Neural progenitor cell (in vitro differentiated cells): ENCODE data around the gene GLG1. TPM values are rescaled to one million over a fixed set of nuclear protein-coding genes. Genes with fewer than 3 reads are reported as not detected.

Source experiments
- DNase-seq: peaks from one replicate; pipeline ENCODE4 v3.0.0-alpha.2; 2016; ENCODE audit warnings: low spot score
- H2AFZ ChIP-seq: fragments of 200-600 bp; sonication (generic); replicated peaks from 2 replicates; pipeline ENCODE4 v1.6.1; 2016; ENCODE audit warnings: antibody characterized with exemption
- H3F3A ChIP-seq: fragments of 200-600 bp; sonication (generic); 2 replicates; pipeline ENCODE4 v1.6.1; 2016; ENCODE audit warnings: antibody characterized with exemption, low read depth
- H3K27ac ChIP-seq: fragments of 200-600 bp; sonication (generic); 2 replicates; pipeline ENCODE4 v1.5.1; 2016; ENCODE audit warnings: mild to moderate bottlenecking
- H3K27me3 ChIP-seq: fragments of 200-600 bp; sonication (generic); 2 replicates; pipeline ENCODE4 v1.6.1; 2016; ENCODE audit warnings: mild to moderate bottlenecking, moderate library complexity
- H3K36me3 ChIP-seq: fragments of 200-600 bp; sonication (generic); 2 replicates; pipeline ENCODE4 v1.5.1; 2016
- H3K4me1 ChIP-seq: fragments of 200-600 bp; sonication (generic); 2 replicates; pipeline ENCODE4 v1.6.1; 2016; ENCODE audit warnings: mixed run types
- H3K4me2 ChIP-seq: fragments of 200-600 bp; sonication (generic); 2 replicates; pipeline ENCODE4 v1.6.1; 2016
- H3K4me3 ChIP-seq: fragments of 200-600 bp; sonication (generic); 2 replicates; pipeline ENCODE4 v1.5.1; 2016
- H3K79me2 ChIP-seq: fragments of 200-600 bp; sonication (generic); 2 replicates; pipeline ENCODE4 v1.6.1; 2016; ENCODE audit warnings: low read depth
- H3K9ac ChIP-seq: fragments of 200-600 bp; sonication (generic); 2 replicates; pipeline ENCODE4 v1.6.1; 2016
- H3K9me3 ChIP-seq: fragments of 200-600 bp; sonication (generic); 2 replicates; pipeline ENCODE4 v1.5.1; 2016; ENCODE audit warnings: low read depth
- H4K20me1 ChIP-seq: fragments of 200-600 bp; sonication (generic); 2 replicates; pipeline ENCODE4 v1.6.1; 2016; ENCODE audit warnings: low read depth
- H3K27ac Mint-ChIP-seq: 3 replicates; pipeline ENCODE4 v1.8.0; 2021; ENCODE audit warnings: mixed read lengths
- H3K27me3 Mint-ChIP-seq: 2 replicates; pipeline ENCODE4 v1.8.0; 2022; ENCODE audit warnings: low read depth, mild to moderate bottlenecking, inconsistent platforms, moderate library complexity, mixed read lengths; ENCODE audit not compliant: insufficient read depth
- H3K36me3 Mint-ChIP-seq: 3 replicates; pipeline ENCODE4 v1.8.0; 2021; ENCODE audit warnings: mixed read lengths
- H3K4me1 Mint-ChIP-seq: 3 replicates; pipeline ENCODE4 v1.8.0; 2021; ENCODE audit warnings: mixed read lengths
- H3K4me3 Mint-ChIP-seq: 3 replicates; pipeline ENCODE4 v1.8.0; 2021; ENCODE audit warnings: mild to moderate bottlenecking, moderate library complexity, mixed read lengths
- H3K9me3 Mint-ChIP-seq: 3 replicates; pipeline ENCODE4 v1.8.0; 2020; ENCODE audit warnings: mixed read lengths
- CTCF ChIP-seq: fragments of 200-600 bp; sonication (generic); IDR thresholded peaks from 2 replicates; pipeline ENCODE4 v1.5.1; 2017; ENCODE audit warnings: antibody characterized with exemption, mild to moderate bottlenecking
- EZH2 ChIP-seq: fragments of 200-600 bp; sonication (generic); IDR thresholded peaks from 2 replicates; pipeline ENCODE4 v1.6.1; 2017; ENCODE audit warnings: antibody characterized with exemption, mild to moderate bottlenecking, moderate library complexity
- EZH2phosphoT487 ChIP-seq: fragments of 200-600 bp; sonication (generic); IDR thresholded peaks from 2 replicates; pipeline ENCODE4 v1.6.1; 2017; ENCODE audit warnings: antibody characterized with exemption
- total RNA-seq: library from RNA; depleted of rRNA; stranded (reverse); fragments of >200 nt; gene quantifications from 2 replicates; pipeline ENCODE4 v1.2.3, GENCODE V29; 2015; ENCODE audit warnings: low replicate concordance

GLG1 gene
- total RNA-seq, 1 donor from 2014 or later = 117 TPM

GRCh38 chr16:74605332-74605731, 1.6 kb downstream of the GLG1 start:
- no peak for TF ChIP-seq EZH2
- no peak for TF ChIP-seq EZH2phosphoT487
- TF ChIP-seq CTCF = no peak
- H2AFZ ChIP-seq = no peak overlapping the region
- H3K36me3 Mint-ChIP-seq = peaks cover 10% of the 10 kb centered on the region
- H3K79me2 ChIP-seq = peaks cover 65% of the 10 kb centered on the region
- H3K9ac ChIP-seq = peak overlapping the region; percentile 19
- peaks cover 35% of the 10 kb centered on the region for H3K4me1 Mint-ChIP-seq
- no peaks in the 10 kb centered on the region for H3K9me3 ChIP-seq
- peaks cover 2% of the 10 kb centered on the region for H3K9me3 Mint-ChIP-seq
- no peak for DNase-seq
- H3K27me3 ChIP-seq = no peaks in the 10 kb centered on the region
- peaks cover 58% of the 10 kb centered on the region for H4K20me1 ChIP-seq
- H3K4me3 Mint-ChIP-seq = peak overlapping the region; percentile 99
- H3K27ac Mint-ChIP-seq = no peak overlapping the region
- H3K27ac ChIP-seq = no peak overlapping the region
- H3K27me3 Mint-ChIP-seq = no peaks in the 10 kb centered on the region
- H3F3A ChIP-seq = peaks cover 19% of the 10 kb centered on the region
- peaks cover 21% of the 10 kb centered on the region for H3K4me1 ChIP-seq
- no peaks in the 10 kb centered on the region for H3K36me3 ChIP-seq
- H3K4me2 ChIP-seq = peak overlapping the region; percentile 81
- H3K4me3 ChIP-seq = peak overlapping the region; percentile 84

DNA sequence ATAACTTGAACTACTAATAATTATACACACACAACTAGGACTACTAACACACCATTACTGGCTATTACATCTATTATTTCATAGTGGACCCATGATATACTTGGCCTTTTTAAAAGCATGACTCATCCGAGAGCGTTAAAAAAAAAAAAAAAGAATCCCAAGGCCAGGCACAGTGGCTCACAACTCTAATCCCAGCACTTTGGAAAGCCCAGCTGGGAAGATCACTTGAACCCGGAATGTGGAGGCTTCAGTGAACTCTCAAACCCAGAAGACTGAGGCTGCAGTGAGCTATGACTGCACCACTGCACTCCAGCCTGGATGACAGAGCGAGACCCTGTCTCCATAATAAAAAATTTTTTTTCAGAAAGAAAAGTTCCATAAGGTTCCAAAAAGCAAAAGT, 3.1 kb downstream of the GLG1 start:
- no peaks in the 10 kb centered on the region for H3K27me3 ChIP-seq
- Mint-ChIP-seq H3K36me3 (peaks cover 15% of the 10 kb centered on the region), H3K9me3 (peaks cover 6% of the 10 kb centered on the region), H3K27me3 (no peaks in the 10 kb centered on the region), H3K27ac (no peak overlapping the region), H3K4me3 (peak overlapping the region; percentile 99), H3K4me1 (peaks cover 35% of the 10 kb centered on the region)
- TF ChIP-seq EZH2 (no peak), EZH2phosphoT487 (no peak), CTCF (no peak)
- no peaks in the 10 kb centered on the region for H3K36me3 ChIP-seq
- H3F3A ChIP-seq = peaks cover 15% of the 10 kb centered on the region
- H3K79me2 ChIP-seq = peaks cover 80% of the 10 kb centered on the region
- H3K9ac ChIP-seq = no peak overlapping the region
- H2AFZ ChIP-seq = no peak overlapping the region
- no peak overlapping the region for H3K27ac ChIP-seq
- H3K4me1 ChIP-seq = peaks cover 21% of the 10 kb centered on the region
- peak overlapping the region; percentile 81 for H3K4me2 ChIP-seq
- DNase-seq = no peak
- H4K20me1 ChIP-seq = peaks cover 65% of the 10 kb centered on the region
- no peak overlapping the region for H3K4me3 ChIP-seq
- H3K9me3 ChIP-seq = no peaks in the 10 kb centered on the region

- peaks cover 100% of the 10 kb centered on the region for H3K79me2 ChIP-seq
- H3K4me3 ChIP-seq = no peak overlapping the region
- no peaks in the 10 kb centered on the region for H3K9me3 ChIP-seq
- H3K27me3 ChIP-seq = no peaks in the 10 kb centered on the region
- Mint-ChIP-seq H3K4me1 (peaks cover 25% of the 10 kb centered on the region), H3K27ac (no peak overlapping the region), H3K4me3 (no peak overlapping the region), H3K36me3 (peaks cover 24% of the 10 kb centered on the region), H3K27me3 (no peaks in the 10 kb centered on the region), H3K9me3 (peaks cover 6% of the 10 kb centered on the region)
- no peak overlapping the region for H3K27ac ChIP-seq
- H3K4me1 ChIP-seq = peaks cover 13% of the 10 kb centered on the region
- peaks cover 65% of the 10 kb centered on the region for H4K20me1 ChIP-seq
- no peak for TF ChIP-seq EZH2phosphoT487
- no peak for TF ChIP-seq CTCF
- TF ChIP-seq EZH2 = no peak
- no peak overlapping the region for H3K4me2 ChIP-seq
- H2AFZ ChIP-seq = no peak overlapping the region
- DNase-seq = no peak
- no peaks in the 10 kb centered on the region for H3K36me3 ChIP-seq
- peaks cover 1% of the 10 kb centered on the region for H3F3A ChIP-seq
- H3K9ac ChIP-seq = no peak overlapping the region
These were observed 5.6 kb downstream of the GLG1 start for GRCh38 chr16:74601126-74601871.
